ENCODE data around the gene FAM234B. TPM values are rescaled to one million over a fixed set of nuclear protein-coding genes. Genes with fewer than 3 reads are reported as not detected.

Gene FAM234B
- total and polyA plus RNA-seq, 2 experiments from 2014 or later, result 9.5 to 21.1 TPM

GRCh38 chr12:13005649-13006048 is 38.5 kb upstream of the FAM234B start:
- Mint-ChIP-seq H3K9me3 (peaks cover 8% of the 10 kb centered on the region; the same call in 1 of the 3 replicates), H3K27me3 (ENCODE audit: insufficient read depth, low read depth, poor library complexity) (peaks cover 25% of the 10 kb centered on the region), H3K4me3 (no peak overlapping the region; the same call in 2 of the 3 replicates), H3K27ac (peak overlapping the region; percentile 87), H3K4me1 (peaks cover 39% of the 10 kb centered on the region), H3K36me3 (ENCODE audit: low read depth) (peaks cover 5% of the 10 kb centered on the region; the same call in 2 of the 3 replicates)
- no peak overlapping the region for H3K27ac ChIP-seq (ENCODE audit: low read depth)
- H3K4me3 ChIP-seq, result no peak overlapping the region
- no peaks in the 10 kb centered on the region; the same call in 1 of the 2 replicates for H4K20me1 ChIP-seq (replicated peaks; ENCODE audit: insufficient read depth)
- H3K9me2 ChIP-seq (ENCODE audit: insufficient read depth), result no peaks in the 10 kb centered on the region
- no peak overlapping the region for H2AFZ ChIP-seq
- DNase-seq (ENCODE audit: low spot score) (peak; percentile 36), ATAC-seq (peak; percentile 21)
- H3K79me2 ChIP-seq (replicated peaks; ENCODE audit: insufficient read depth), result no peaks in the 10 kb centered on the region
- 0 out of 2 replicates have a peak, but pooled peaks cover 6% of the 10 kb centered on the region for H3F3A ChIP-seq (replicated peaks; ENCODE audit: low read depth)
- H3K4me2 ChIP-seq, result peak overlapping the region; percentile 27; the same call in 1 of the 2 replicates
- 0 out of 2 replicates have a peak, but pooled peaks have one; percentile 6 for TF ChIP-seq NANOG (IDR thresholded peaks at IDR 0.05; ENCODE audit: borderline replicate concordance)
- no peak for TF ChIP-seq ZNF114 (CRISPR knock-in tag; IDR thresholded peaks at IDR 0.05)
- H3K36me3 ChIP-seq (ENCODE audit: insufficient read depth), result no peaks in the 10 kb centered on the region
- H3K27me3 ChIP-seq (ENCODE audit: insufficient read depth), result peaks cover 21% of the 10 kb centered on the region
- H3K4me1 ChIP-seq (ENCODE audit: insufficient read depth), result peaks cover 30% of the 10 kb centered on the region

GRCh38 chr12:13007496-13008233 is 36.5 kb upstream of the FAM234B start:
- Histone ChIP-seq H3K27ac (ENCODE audit: low read depth) (no peak overlapping the region), H3K4me1 (ENCODE audit: insufficient read depth) (peaks cover 21% of the 10 kb centered on the region), H2AFZ (no peak overlapping the region), H3F3A (replicated peaks; ENCODE audit: low read depth) (no peaks in the 10 kb centered on the region), H3K4me2 (no peak overlapping the region), H3K36me3 (ENCODE audit: insufficient read depth) (no peaks in the 10 kb centered on the region), H4K20me1 (replicated peaks; ENCODE audit: insufficient read depth) (no peaks in the 10 kb centered on the region), H3K27me3 (ENCODE audit: insufficient read depth) (peaks cover 9% of the 10 kb centered on the region), H3K4me3 (no peak overlapping the region), H3K9me2 (ENCODE audit: insufficient read depth) (no peaks in the 10 kb centered on the region), H3K79me2 (replicated peaks; ENCODE audit: insufficient read depth) (no peaks in the 10 kb centered on the region)
- Mint-ChIP-seq H3K36me3 (ENCODE audit: low read depth) (no peaks in the 10 kb centered on the region), H3K4me3 (no peak overlapping the region), H3K4me1 (peaks cover 30% of the 10 kb centered on the region), H3K27ac (no peak overlapping the region), H3K9me3 (no peaks in the 10 kb centered on the region), H3K27me3 (ENCODE audit: insufficient read depth, low read depth, poor library complexity) (peaks cover 12% of the 10 kb centered on the region)
- DNase-seq (ENCODE audit: low spot score) (no peak), ATAC-seq (no peak)
- no peak for TF ChIP-seq JUNB (IDR thresholded peaks at IDR 0.05; ENCODE audit: unreplicated experiment)
- no peak for TF ChIP-seq ZNF462 (CRISPR knock-in tag; IDR thresholded peaks at IDR 0.05)
- no peak for TF ChIP-seq STAT1 (IDR thresholded peaks at IDR 0.05; ENCODE audit: unreplicated experiment)
- no peak for TF ChIP-seq REST (IDR thresholded peaks at IDR 0.05; ENCODE audit: unreplicated experiment)
- no peak for TF ChIP-seq CTCF (conservative IDR thresholded peaks at IDR 0.05; ENCODE audit: low read depth in 2 of 2)
- TF ChIP-seq EZH2 (IDR thresholded peaks at IDR 0.05; ENCODE audit: low read depth, unreplicated experiment), result no peak

All from GM23338 (cell line).